RWPE1 (cell line): ENCODE measurements around the gene MRPS33.

Experiments used
- CTCF ChIA-PET: fragments of 350-600 bp; sonication (Branson Sonifier 250); formaldehyde crosslinking; extraction: SDS; loops from one replicate; lab custom pipeline; 2021; lab: Yijun Ruan, JAX
- POLR2A ChIA-PET: fragments of 400-600 bp; formaldehyde crosslinking; extraction: SDS; loops from one replicate; lab custom pipeline; 2020; ENCODE audit warnings: antibody characterized with exemption; ENCODE audit not compliant: low non-redundant PET; lab: Yijun Ruan, JAX
- DNase-seq: peaks from one replicate; pipeline ENCODE4 v3.0.0; 2012; ENCODE audit warnings: low spot score
- H3K27ac ChIP-seq: fragments of 450-650 bp; 2 replicates; pipeline ENCODE4 v1.5.1; 2017
- CTCF ChIP-seq: fragments of 450-650 bp; conservative IDR thresholded peaks from 2 replicates; pipeline ENCODE4 v1.5.1; 2017; ENCODE audit warnings: low read depth, mild to moderate bottlenecking

MRPS33 gene

GRCh38 chr7:141014524-141015395, at the start of gene MRPS33:
Gene MRPS33, minus strand, starts transcription at chr7:141014952. Its CDS starts 4,319 bp downstream, at chr7:141010633.
- ChIA-PET CTCF (interaction anchor here (0.6 kb wide), 2 partner anchors 27 to 341 kb away, joined by 3 read pairs; no protein-coding TSS in a partner anchor), POLR2A (no interaction called here)
- peak; percentile 98 for DNase-seq
- peak; percentile 93 for TF ChIP-seq CTCF
- H3K27ac ChIP-seq = peak within 1 kb of the TSS; percentile 77

- POLR2A ChIA-PET = no interaction called here
- H3K27ac ChIP-seq = no peak overlapping the region
- CTCF ChIA-PET = no interaction called here
- TF ChIP-seq CTCF = no peak
- no peak for DNase-seq
Measured at GRCh38 chr7:141057788-141058187, 43.0 kb upstream of the MRPS33 start.

GRCh38 chr7:141055146-141055545, 40.4 kb upstream of the MRPS33 start:
- H3K27ac ChIP-seq = no peak overlapping the region
- ChIA-PET CTCF (no interaction called here), POLR2A (no interaction called here)
- no peak for DNase-seq
- no peak for TF ChIP-seq CTCF

- ChIA-PET CTCF (no interaction called here), POLR2A (no interaction called here)
- no peak for TF ChIP-seq CTCF
- H3K27ac ChIP-seq = no peak overlapping the region
- DNase-seq = no peak
Measured at GRCh38 chr7:141053626-141054025, 38.9 kb upstream of the MRPS33 start.

GRCh38 chr7:141045842-141046620, 31.3 kb upstream of the MRPS33 start:
- POLR2A ChIA-PET = no interaction called here
- CTCF ChIA-PET = no interaction called here
- TF ChIP-seq CTCF = no peak
- no peak for DNase-seq
- no peak overlapping the region for H3K27ac ChIP-seq

- POLR2A ChIA-PET = no interaction called here
- no peak for DNase-seq
- TF ChIP-seq CTCF = no peak
- H3K27ac ChIP-seq = no peak overlapping the region
- CTCF ChIA-PET = no interaction called here
Measured at GRCh38 chr7:141045126-141045841, 30.5 kb upstream of the MRPS33 start.
